ENCODE measurements around the gene UQCR10.

DNA sequence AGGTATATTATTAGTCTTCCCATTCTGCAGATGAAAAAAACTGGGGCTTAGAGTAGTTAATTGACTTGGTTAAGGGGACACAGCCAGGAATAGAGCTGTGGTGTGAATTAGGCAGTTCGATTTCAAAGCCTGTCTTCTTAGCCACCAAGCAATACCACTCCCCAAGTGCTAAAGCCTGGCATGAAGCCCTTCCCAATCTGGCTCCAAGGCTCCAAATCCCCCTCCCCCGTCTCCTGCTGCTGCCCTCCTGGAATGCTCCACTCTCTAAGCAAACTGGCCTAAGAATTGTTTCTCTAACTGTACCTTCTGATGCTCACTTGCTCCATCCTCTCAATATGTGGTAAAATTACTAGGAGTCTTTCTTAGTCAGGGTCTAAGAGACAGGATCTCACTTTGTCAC is 52.3 kb downstream of the UQCR10 start:
- TF ChIP-seq EP300 (IDR thresholded peaks at IDR 0.05; ENCODE audit: borderline replicate concordance) = no peak
- TF ChIP-seq TCF12 (IDR thresholded peaks at IDR 0.05; ENCODE audit: low read depth) = no peak
- TF ChIP-seq, protein P1, sequence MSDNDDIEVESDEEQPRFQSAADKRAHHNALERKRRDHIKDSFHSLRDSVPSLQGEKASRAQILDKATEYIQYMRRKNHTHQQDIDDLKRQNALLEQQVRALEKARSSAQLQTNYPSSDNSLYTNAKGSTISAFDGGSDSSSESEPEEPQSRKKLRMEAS (IDR thresholded peaks at IDR 0.05) = no peak
- no peak for TF ChIP-seq TAF1 (IDR thresholded peaks at IDR 0.05; ENCODE audit: low read depth)
- TF ChIP-seq YY1 (IDR thresholded peaks at IDR 0.05; ENCODE audit: low read depth) = no peak
- TF ChIP-seq, protein P2, sequence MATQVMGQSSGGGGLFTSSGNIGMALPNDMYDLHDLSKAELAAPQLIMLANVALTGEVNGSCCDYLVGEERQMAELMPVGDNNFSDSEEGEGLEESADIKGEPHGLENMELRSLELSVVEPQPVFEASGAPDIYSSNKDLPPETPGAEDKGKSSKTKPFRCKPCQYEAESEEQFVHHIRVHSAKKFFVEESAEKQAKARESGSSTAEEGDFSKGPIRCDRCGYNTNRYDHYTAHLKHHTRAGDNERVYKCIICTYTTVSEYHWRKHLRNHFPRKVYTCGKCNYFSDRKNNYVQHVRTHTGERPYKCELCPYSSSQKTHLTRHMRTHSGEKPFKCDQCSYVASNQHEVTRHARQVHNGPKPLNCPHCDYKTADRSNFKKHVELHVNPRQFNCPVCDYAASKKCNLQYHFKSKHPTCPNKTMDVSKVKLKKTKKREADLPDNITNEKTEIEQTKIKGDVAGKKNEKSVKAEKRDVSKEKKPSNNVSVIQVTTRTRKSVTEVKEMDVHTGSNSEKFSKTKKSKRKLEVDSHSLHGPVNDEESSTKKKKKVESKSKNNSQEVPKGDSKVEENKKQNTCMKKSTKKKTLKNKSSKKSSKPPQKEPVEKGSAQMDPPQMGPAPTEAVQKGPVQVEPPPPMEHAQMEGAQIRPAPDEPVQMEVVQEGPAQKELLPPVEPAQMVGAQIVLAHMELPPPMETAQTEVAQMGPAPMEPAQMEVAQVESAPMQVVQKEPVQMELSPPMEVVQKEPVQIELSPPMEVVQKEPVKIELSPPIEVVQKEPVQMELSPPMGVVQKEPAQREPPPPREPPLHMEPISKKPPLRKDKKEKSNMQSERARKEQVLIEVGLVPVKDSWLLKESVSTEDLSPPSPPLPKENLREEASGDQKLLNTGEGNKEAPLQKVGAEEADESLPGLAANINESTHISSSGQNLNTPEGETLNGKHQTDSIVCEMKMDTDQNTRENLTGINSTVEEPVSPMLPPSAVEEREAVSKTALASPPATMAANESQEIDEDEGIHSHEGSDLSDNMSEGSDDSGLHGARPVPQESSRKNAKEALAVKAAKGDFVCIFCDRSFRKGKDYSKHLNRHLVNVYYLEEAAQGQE (IDR thresholded peaks at IDR 0.05; ENCODE audit: low read depth) = no peak
- no peak for TF ChIP-seq CREB1 (IDR thresholded peaks at IDR 0.05; ENCODE audit: low read depth)
- TF ChIP-seq, protein P3, sequence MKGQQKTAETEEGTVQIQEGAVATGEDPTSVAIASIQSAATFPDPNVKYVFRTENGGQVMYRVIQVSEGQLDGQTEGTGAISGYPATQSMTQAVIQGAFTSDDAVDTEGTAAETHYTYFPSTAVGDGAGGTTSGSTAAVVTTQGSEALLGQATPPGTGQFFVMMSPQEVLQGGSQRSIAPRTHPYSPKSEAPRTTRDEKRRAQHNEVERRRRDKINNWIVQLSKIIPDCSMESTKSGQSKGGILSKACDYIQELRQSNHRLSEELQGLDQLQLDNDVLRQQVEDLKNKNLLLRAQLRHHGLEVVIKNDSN (IDR thresholded peaks at IDR 0.05) = no peak
- no peak for TF ChIP-seq NFIC (IDR thresholded peaks at IDR 0.05)
- TF ChIP-seq FOXM1 (IDR thresholded peaks at IDR 0.05; ENCODE audit: borderline replicate concordance, low read depth) = no peak
- TF ChIP-seq CEBPB (IDR thresholded peaks at IDR 0.05) = no peak
- TF ChIP-seq RAD21 (IDR thresholded peaks at IDR 0.05; ENCODE audit: low read depth) = no peak
